Muscle layer of colon (tissue), 2 donors: ENCODE data around the gene UNC5C.

Source experiments
- H3K27ac ChIP-seq: one replicate; pipeline ENCODE4 v1.7.0; 2013; ENCODE audit warnings: low read depth, mild to moderate bottlenecking, low read length, moderate library complexity
- H3K27me3 ChIP-seq, 2 donors: one replicate each; pipeline ENCODE4 v1.7.0; 2013; ENCODE audit warnings: low read length in 2 of 2, mild to moderate bottlenecking in 2 of 2; ENCODE audit not compliant: insufficient read depth in 2 of 2, control insufficient read depth in 1 of 2
- H3K36me3 ChIP-seq: one replicate; pipeline ENCODE4 v1.7.0; 2013; ENCODE audit warnings: mild to moderate bottlenecking, low read length; ENCODE audit not compliant: insufficient read depth
- H3K4me1 ChIP-seq: one replicate; pipeline ENCODE4 v1.7.0; 2013; ENCODE audit warnings: mild to moderate bottlenecking, low read length; ENCODE audit not compliant: insufficient read depth
- H3K4me3 ChIP-seq, 2 donors: one replicate each; pipeline ENCODE4 v1.7.0; 2013; ENCODE audit warnings: low read length in 2 of 2, low read depth in 1 of 2, mild to moderate bottlenecking in 1 of 2, moderate library complexity in 1 of 2
- H3K9ac ChIP-seq: one replicate; pipeline ENCODE4 v1.7.0; 2013; ENCODE audit warnings: low read length
- H3K9me3 ChIP-seq: one replicate; pipeline ENCODE4 v1.7.0; 2013; ENCODE audit warnings: mild to moderate bottlenecking, low read length
- donor health status: abdominal sarcoma.
- donor health status: Adenocarcinoma of cecum.

UNC5C gene

GRCh38 chr4:95386410-95386809, 162.4 kb downstream of the UNC5C start:
- H3K9ac ChIP-seq = no peak overlapping the region
- H3K4me3 ChIP-seq = no peak overlapping the region
- no peaks in the 10 kb centered on the region for H3K4me1 ChIP-seq
- H3K27me3 ChIP-seq = no peaks in the 10 kb centered on the region
- no peaks in the 10 kb centered on the region for H3K9me3 ChIP-seq
- H3K27ac ChIP-seq = no peak overlapping the region
- no peaks in the 10 kb centered on the region for H3K36me3 ChIP-seq

DNA sequence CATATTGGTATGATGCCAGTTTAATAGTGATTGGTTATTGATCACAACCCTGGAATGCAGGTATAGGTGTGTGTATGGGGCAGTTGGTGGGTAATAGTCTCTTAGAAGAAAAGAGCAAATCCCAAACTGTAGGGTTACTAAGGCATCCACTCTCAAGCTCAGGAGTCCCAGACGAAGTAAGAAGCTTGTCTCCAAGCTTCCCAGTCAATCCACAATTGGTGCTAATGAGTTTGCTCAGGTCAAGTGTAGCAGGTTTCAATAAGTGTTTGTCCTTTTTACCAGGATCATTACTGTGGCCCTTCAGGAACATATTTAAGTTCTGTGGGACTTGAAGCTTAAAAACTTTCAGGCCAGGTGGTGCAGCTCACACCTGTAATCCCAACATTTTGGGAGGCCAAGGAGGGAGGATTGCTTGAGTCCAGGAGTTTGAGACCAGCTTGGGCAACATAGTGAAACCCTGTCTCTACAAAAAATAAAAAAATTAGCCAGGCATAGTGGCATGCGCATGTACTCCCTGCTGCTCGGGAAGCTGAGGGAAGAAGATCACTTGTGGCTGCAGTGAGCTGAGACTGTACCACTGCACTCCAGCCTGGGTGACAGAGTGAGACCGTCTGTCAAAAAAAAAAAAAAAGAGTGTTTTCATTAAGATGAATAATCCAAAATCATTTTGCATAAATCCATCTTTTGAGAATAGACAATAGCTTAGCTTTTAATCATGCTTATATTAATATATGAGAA, 166.8 kb downstream of the UNC5C start:
- Histone ChIP-seq H3K36me3 (no peaks in the 10 kb centered on the region), H3K27me3 (no peaks in the 10 kb centered on the region), H3K27ac (no peak overlapping the region), H3K9ac (no peak overlapping the region), H3K4me1 (no peaks in the 10 kb centered on the region), H3K4me3 (no peak overlapping the region), H3K9me3 (no peaks in the 10 kb centered on the region)

DNA sequence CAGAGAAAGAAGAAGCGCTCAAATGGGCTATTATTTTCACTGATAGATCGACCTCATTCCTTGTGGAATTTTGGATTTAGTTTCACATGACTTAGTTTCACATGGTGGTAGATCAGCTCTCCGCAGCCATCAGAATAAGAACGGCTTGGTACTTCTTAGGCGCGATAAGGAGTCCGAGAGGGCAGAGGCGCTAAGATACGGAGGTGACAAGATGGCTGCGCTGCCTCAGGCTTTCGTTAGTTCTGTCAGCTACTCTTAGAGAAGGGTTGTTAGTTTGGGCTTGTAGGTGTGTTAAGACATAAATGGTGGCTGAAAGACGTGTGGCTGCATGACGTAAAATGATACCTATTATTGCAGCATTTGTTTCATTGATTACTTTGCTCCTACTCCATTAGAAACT, 169.1 kb downstream of the UNC5C start:
- Histone ChIP-seq H3K27me3 (no peaks in the 10 kb centered on the region), H3K4me3 (no peak overlapping the region)

DNA sequence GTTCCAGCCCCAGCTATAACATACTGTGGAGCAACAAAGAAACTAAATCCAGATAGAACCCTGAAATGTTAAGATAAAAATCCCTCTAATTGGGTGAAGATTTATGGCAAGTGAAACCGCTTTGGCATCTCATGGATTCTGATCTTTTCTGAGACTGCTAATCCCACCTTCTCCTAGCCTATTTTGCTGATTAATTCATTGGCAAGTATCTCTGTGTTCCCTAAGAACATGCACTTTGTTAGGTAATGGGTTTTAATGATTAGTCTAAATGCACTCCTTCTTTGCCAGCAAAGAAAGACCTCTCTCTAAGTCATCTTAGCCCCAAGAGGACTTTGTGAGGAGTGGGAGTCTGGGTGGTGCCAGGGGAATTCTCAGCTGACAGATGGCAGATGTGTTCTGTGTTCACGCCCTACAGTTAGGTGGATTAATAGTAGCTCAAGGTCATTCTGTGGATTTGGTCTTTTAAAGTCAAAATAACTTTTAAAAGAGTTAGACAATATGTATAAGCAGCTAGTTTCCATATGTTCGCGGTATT, 171.3 kb downstream of the UNC5C start:
- H3K36me3 ChIP-seq = no peaks in the 10 kb centered on the region
- no peaks in the 10 kb centered on the region for H3K9me3 ChIP-seq
- H3K27me3 ChIP-seq = no peaks in the 10 kb centered on the region
- no peak overlapping the region for H3K4me3 ChIP-seq
- no peak overlapping the region for H3K9ac ChIP-seq
- no peak overlapping the region for H3K27ac ChIP-seq
- H3K4me1 ChIP-seq = no peaks in the 10 kb centered on the region

More for the DNA sequence above, 169.1 kb downstream of the UNC5C start:
- no peaks in the 10 kb centered on the region for H3K9me3 ChIP-seq
- no peak overlapping the region for H3K9ac ChIP-seq
- no peaks in the 10 kb centered on the region for H3K36me3 ChIP-seq
- no peaks in the 10 kb centered on the region for H3K4me1 ChIP-seq
- H3K27ac ChIP-seq = no peak overlapping the region

DNA sequence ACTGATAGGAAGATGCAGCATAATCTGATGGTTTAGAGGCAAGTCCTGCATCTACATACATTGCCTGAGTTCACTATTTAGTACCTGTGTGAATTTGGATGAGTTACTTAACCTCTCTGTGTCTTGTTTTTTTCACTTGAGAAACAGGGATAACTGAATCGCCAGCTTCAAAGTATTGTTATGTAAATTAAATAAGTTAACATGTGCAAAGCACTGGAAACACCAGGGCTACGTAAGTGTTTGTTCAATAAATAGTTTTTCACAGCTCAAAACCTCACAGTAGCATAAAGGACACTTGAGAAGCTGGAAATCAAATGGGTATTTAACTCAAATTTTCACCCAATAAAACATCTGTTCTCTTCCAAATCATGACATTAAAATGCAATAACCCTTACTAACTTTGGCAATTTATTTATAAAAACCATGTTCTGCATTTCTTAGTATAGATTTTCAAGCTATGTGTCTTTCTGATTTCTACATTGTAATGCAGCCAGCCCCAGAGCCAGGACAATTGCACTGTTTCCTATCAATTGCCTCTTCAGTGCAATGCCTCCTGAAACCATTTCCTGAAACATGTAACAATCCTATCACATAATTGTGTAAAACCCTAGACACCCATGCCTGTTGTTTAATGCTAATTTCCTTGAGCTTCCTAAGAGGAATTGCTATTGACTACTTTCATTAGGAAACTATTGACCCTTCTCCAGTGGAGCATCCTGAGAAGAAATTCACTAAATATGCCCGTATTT, 177.1 kb downstream of the UNC5C start:
- H3K9ac ChIP-seq = no peak overlapping the region
- no peaks in the 10 kb centered on the region for H3K4me1 ChIP-seq
- no peak overlapping the region for H3K4me3 ChIP-seq
- no peak overlapping the region for H3K27ac ChIP-seq
- H3K27me3 ChIP-seq = no peaks in the 10 kb centered on the region
- no peaks in the 10 kb centered on the region for H3K9me3 ChIP-seq
- H3K36me3 ChIP-seq = no peaks in the 10 kb centered on the region

DNA sequence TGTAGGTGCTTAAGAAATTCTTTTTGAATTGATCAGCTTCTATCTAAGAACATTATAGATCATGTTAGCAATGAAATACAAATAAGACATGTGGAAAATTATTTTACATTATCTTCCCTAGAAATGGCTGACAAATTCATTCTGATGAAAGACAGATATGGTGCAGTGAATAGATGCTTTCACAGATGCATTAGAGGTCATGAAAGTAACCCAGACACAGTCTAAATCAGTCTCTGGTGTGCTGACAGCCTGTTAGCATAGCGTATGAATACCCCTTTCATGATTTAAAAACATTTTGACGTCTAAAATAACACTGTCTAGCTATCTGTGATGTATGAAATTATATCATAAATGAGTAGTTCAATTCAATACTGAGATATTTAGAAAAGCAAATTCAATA, 180.9 kb downstream of the UNC5C start:
- Histone ChIP-seq H3K9me3 (no peaks in the 10 kb centered on the region), H3K4me3 (no peak overlapping the region), H3K36me3 (no peaks in the 10 kb centered on the region), H3K9ac (no peak overlapping the region), H3K27ac (no peak overlapping the region), H3K4me1 (peaks cover 3% of the 10 kb centered on the region), H3K27me3 (no peaks in the 10 kb centered on the region)

DNA sequence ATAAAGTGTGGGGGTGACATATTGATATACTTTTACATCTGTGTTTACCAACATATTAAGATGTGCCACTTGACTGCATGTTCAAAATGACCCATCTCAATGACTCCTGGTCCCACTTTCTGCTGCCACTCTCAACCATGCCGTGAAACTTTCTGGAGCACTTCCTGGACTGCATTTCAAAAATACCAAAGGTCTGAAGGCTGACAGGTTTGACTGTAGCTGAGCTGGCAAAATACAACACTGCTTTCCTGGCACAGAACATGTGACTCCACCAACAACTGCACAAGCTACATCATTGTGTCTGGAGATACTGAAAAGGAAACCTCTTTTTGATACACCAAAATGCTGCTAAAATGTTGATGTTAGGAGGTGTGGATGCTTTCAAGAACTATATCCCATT, 184.8 kb downstream of the UNC5C start:
- Histone ChIP-seq H3K9me3 (no peaks in the 10 kb centered on the region), H3K36me3 (no peaks in the 10 kb centered on the region), H3K27me3 (no peaks in the 10 kb centered on the region), H3K4me3 (no peak overlapping the region), H3K27ac (no peak overlapping the region), H3K4me1 (peaks cover 3% of the 10 kb centered on the region), H3K9ac (no peak overlapping the region)

DNA sequence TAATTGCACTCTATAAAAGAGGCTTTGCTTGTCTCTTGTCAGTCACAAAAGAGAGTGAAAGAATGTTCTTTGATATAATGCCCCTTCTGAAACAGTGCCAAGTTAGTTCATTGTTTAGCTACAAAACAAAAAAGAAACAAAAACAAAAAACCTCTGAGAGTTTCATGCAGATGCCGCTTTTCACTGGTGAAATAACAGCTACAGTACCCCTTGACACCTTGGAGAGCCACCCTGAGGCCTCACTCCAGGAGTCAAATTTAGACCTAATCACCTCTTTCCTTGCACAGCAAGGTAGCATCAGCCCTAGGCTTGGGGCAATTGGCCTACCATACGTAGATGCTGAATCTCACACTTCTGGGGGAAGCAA, 185.2 kb downstream of the UNC5C start:
- H3K27me3 ChIP-seq = no peaks in the 10 kb centered on the region
- H3K27ac ChIP-seq = no peak overlapping the region
- H3K36me3 ChIP-seq = no peaks in the 10 kb centered on the region
- H3K9me3 ChIP-seq = no peaks in the 10 kb centered on the region
- H3K9ac ChIP-seq = no peak overlapping the region
- H3K4me1 ChIP-seq = peaks cover 3% of the 10 kb centered on the region
- H3K4me3 ChIP-seq = no peak overlapping the region

GRCh38 chr4:95362906-95363558, 185.7 kb downstream of the UNC5C start:
- H3K9me3 ChIP-seq = no peaks in the 10 kb centered on the region
- H3K4me1 ChIP-seq = peaks cover 3% of the 10 kb centered on the region
- no peak overlapping the region for H3K4me3 ChIP-seq
- no peak overlapping the region for H3K27ac ChIP-seq
- H3K36me3 ChIP-seq = no peaks in the 10 kb centered on the region
- no peak overlapping the region for H3K9ac ChIP-seq
- H3K27me3 ChIP-seq = no peaks in the 10 kb centered on the region

GRCh38 chr4:95362066-95362465, 186.7 kb downstream of the UNC5C start:
- Histone ChIP-seq H3K9me3 (no peaks in the 10 kb centered on the region), H3K27me3 (no peaks in the 10 kb centered on the region), H3K4me3 (no peak overlapping the region), H3K27ac (no peak overlapping the region), H3K36me3 (no peaks in the 10 kb centered on the region), H3K9ac (no peak overlapping the region), H3K4me1 (peaks cover 3% of the 10 kb centered on the region)

DNA sequence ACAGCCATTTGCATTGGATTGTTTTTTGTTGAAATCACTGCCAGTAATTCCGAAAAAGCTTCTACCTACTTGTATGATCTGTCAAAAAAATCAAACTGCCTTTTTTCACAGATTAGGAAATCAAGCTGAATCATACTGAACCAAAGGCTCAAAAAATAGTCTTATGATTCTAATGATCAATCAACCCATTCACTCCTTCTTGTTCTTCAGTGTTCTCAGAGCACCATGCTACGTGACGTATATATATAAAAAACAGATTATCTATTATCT, 187.1 kb downstream of the UNC5C start:
- Histone ChIP-seq H3K36me3 (no peaks in the 10 kb centered on the region), H3K9me3 (no peaks in the 10 kb centered on the region), H3K27me3 (no peaks in the 10 kb centered on the region), H3K4me1 (peaks cover 3% of the 10 kb centered on the region), H3K9ac (no peak overlapping the region), H3K4me3 (no peak overlapping the region), H3K27ac (no peak overlapping the region)
